ENCODE results near the gene ZNF189. TPM values are rescaled to one million over a fixed set of nuclear protein-coding genes. Genes with fewer than 3 reads are reported as not detected.

Gene ZNF189
- total and polyA plus RNA-seq, 2 donors (not counting 3 experiments of a cell fraction or from before 2014, with no cell fraction given), result 3.3 to 14.6 TPM

- Histone ChIP-seq H3K36me3 (ENCODE audit: control insufficient read depth in 2 of 2, extremely low read depth in 1 of 2, insufficient read depth in 2 of 2, low read length in 2 of 2) (no peaks in the 10 kb centered on the region), H3K4me2 (ENCODE audit: insufficient read depth, low read length) (no peak overlapping the region), H3K27ac (ENCODE audit: insufficient read depth, low read depth, low read length) (no peak overlapping the region), H2AFZ (ENCODE audit: low read depth, low read length) (no peak overlapping the region), H3K79me2 (ENCODE audit: control insufficient read depth, insufficient read depth, low read length) (no peaks in the 10 kb centered on the region), H3K9me1 (replicated peaks; ENCODE audit: control insufficient read depth, extremely low read depth, insufficient read depth, low read length) (no peaks in the 10 kb centered on the region), H4K20me1 (replicated peaks; ENCODE audit: control insufficient read depth, extremely low read depth, insufficient read depth, low read length) (no peaks in the 10 kb centered on the region), H3K9ac (replicated peaks; ENCODE audit: extremely low read depth, insufficient read depth, low read length) (no peak overlapping the region), H3K27me3 (ENCODE audit: control insufficient read depth in 2 of 2, insufficient read depth in 2 of 2, low read length in 2 of 2) (peaks cover 2 to 5% of the 10 kb centered on the region in 2 experiments), H3K4me3 (replicated peaks in 1 of 3; ENCODE audit: insufficient read depth in 1 of 3, low read depth in 1 of 3, low read length in 3 of 3) (no peak overlapping the region), H3K4me1 (ENCODE audit: control insufficient read depth, extremely low read depth, insufficient read depth, low read length) (no peaks in the 10 kb centered on the region), H3K9me3 (replicated peaks; ENCODE audit: control insufficient read depth, insufficient read depth, low read length) (no peaks in the 10 kb centered on the region)
- BruUV-seq (replicated peaks), result no TSS peak
- TF ChIP-seq MAX (IDR thresholded peaks at IDR 0.05; ENCODE audit: insufficient read depth, insufficient read length) (no peak), EZH2 (IDR thresholded peaks at IDR 0.05; ENCODE audit: borderline replicate concordance, low read depth, low read length, severe bottlenecking) (no peak), MYC (IDR thresholded peaks at IDR 0.05; ENCODE audit: low read depth, low read length) (no peak), GATA2 (IDR thresholded peaks at IDR 0.05; ENCODE audit: insufficient read depth, insufficient read length, low read depth, low read length) (no peak), JUN (IDR thresholded peaks at IDR 0.05; ENCODE audit: borderline replicate concordance, insufficient read depth, insufficient read length, low read depth) (no peak), POLR2AphosphoS5 (IDR thresholded peaks at IDR 0.05; ENCODE audit: insufficient read depth, low read depth, low read length) (no peak), POLR2A (IDR thresholded peaks at IDR 0.05; ENCODE audit: low read depth, low read length) (no peak), FOS (IDR thresholded peaks at IDR 0.05; ENCODE audit: borderline replicate concordance, insufficient read depth, low read length) (no peak)
- TF ChIP-seq, protein P1, sequence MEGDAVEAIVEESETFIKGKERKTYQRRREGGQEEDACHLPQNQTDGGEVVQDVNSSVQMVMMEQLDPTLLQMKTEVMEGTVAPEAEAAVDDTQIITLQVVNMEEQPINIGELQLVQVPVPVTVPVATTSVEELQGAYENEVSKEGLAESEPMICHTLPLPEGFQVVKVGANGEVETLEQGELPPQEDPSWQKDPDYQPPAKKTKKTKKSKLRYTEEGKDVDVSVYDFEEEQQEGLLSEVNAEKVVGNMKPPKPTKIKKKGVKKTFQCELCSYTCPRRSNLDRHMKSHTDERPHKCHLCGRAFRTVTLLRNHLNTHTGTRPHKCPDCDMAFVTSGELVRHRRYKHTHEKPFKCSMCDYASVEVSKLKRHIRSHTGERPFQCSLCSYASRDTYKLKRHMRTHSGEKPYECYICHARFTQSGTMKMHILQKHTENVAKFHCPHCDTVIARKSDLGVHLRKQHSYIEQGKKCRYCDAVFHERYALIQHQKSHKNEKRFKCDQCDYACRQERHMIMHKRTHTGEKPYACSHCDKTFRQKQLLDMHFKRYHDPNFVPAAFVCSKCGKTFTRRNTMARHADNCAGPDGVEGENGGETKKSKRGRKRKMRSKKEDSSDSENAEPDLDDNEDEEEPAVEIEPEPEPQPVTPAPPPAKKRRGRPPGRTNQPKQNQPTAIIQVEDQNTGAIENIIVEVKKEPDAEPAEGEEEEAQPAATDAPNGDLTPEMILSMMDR (IDR thresholded peaks at IDR 0.05; ENCODE audit: extremely low read depth in 1 of 2, insufficient read depth in 1 of 2, low read depth in 1 of 2, low read length in 2 of 2), result no peak
- POLR2A ChIA-PET, result no interaction called here
- FAIRE-seq (no peak), DNase-seq (ENCODE audit: low read depth, low spot score) (no peak)
- CTCF ChIA-PET, result interaction anchor here (1.1 kb wide), 1 partner anchor 18 kb away, joined by 3 read pairs; no protein-coding TSS in a partner anchor
- dilution Hi-C loops (cut with MboI; ENCODE audit: extremely low pct_ligation_motif_present, low sequenced_read_pairs) (no loop called here), intact Hi-C loops (cut with micrococcal nuclease) (no loop called here)
Measured at GRCh38 chr9:101440714-101441230, 42.1 kb downstream of the ZNF189 start.

Data from endothelial cell of umbilical vein (primary cell).